Choroid plexus epithelial cell (primary cell): ENCODE data around the gene PRKCE.

Experiments
- DNase-seq: peaks from one replicate; pipeline ENCODE4 v3.0.0-alpha.2; 2010; ENCODE audit warnings: low read depth
- H3K4me3 ChIP-seq: 2 replicates; pipeline ENCODE4 v1.5.1; 2011; ENCODE audit warnings: low read depth, mild to moderate bottlenecking, control low read depth, low read length, moderate library complexity
- CTCF ChIP-seq: conservative IDR thresholded peaks from 2 replicates; pipeline ENCODE4 v1.5.1; 2011; ENCODE audit warnings: low read depth, mild to moderate bottlenecking, control low read depth, inconsistent platforms, low read length, moderate library complexity

PRKCE gene

GRCh38 chr2:46225150-46225625 lies 573.7 kb downstream of the PRKCE start:
- TF ChIP-seq CTCF = no peak
- no peak for DNase-seq
- no peak overlapping the region for H3K4me3 ChIP-seq

DNA sequence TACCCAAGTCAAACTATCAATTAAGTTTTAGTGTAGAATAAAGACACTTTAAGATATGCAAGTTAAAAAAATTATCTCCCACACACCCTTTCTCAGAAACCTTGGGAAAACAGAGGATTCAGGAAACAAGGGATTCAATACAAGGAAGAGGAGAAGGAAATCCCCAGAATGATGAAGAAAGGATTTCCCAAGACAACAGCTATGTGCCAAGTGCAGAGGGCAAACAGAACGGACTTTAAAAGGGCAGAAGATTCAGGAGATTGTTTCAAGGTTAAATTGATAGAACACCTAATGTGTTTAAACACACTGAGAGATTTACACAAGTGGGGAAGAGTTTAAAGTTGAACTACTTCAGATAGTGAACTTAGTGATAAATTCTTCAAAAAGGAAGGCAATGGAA lies 574.3 kb downstream of the PRKCE start:
- no peak for DNase-seq
- TF ChIP-seq CTCF = no peak
- H3K4me3 ChIP-seq = no peak overlapping the region

GRCh38 chr2:46226620-46227019 lies 575.1 kb downstream of the PRKCE start:
- TF ChIP-seq CTCF = no peak
- H3K4me3 ChIP-seq = no peak overlapping the region
- no peak for DNase-seq

DNA sequence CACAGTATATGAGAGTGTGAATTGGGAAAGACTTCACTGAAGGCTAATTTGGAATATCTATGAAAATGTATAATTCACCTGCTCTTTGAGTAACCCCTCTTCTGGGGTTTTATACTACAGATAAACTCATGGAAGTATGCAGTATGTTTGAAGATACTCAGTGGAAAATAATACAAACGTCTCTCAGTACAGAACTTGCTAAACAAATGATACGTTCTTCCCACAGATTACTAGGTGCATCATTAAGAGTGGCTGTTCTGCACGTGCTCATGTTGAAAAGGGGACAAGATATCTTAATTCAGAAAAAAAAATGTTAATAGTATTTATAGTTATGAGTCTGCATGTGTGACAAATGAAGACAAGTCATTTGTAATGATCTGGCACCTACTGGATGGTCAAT lies 575.5 kb downstream of the PRKCE start:
- no peak for TF ChIP-seq CTCF
- DNase-seq = no peak
- no peak overlapping the region for H3K4me3 ChIP-seq

DNA sequence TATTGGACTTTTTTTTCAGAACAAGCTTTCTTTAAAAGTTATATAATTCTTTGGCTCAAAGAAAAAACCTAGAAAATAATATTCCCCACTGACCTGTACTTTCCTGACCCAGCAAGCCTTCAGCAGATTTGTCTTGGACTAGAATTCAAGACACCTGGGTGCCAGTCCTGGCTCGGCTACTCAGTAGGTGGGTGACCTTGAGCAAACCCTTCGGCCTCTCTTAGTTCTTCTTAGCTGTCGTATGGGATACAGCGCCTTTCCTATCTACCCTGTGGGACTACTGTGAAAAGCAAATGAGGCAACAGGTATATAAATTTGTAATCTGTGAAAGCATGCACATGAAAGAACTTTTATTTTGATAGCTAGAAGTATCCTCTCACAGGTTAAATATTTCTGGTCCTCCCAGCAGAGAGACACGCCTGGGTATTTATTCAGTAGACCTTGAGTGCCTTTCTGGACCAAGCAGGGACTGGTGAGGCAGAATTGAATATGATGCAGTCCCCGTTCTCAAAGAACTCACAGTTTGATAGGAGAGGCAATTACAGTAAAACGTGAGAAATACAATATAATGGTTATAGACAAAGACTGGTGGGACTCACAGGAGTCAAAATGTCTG lies 576.3 kb downstream of the PRKCE start:
- TF ChIP-seq CTCF = no peak

DNA sequence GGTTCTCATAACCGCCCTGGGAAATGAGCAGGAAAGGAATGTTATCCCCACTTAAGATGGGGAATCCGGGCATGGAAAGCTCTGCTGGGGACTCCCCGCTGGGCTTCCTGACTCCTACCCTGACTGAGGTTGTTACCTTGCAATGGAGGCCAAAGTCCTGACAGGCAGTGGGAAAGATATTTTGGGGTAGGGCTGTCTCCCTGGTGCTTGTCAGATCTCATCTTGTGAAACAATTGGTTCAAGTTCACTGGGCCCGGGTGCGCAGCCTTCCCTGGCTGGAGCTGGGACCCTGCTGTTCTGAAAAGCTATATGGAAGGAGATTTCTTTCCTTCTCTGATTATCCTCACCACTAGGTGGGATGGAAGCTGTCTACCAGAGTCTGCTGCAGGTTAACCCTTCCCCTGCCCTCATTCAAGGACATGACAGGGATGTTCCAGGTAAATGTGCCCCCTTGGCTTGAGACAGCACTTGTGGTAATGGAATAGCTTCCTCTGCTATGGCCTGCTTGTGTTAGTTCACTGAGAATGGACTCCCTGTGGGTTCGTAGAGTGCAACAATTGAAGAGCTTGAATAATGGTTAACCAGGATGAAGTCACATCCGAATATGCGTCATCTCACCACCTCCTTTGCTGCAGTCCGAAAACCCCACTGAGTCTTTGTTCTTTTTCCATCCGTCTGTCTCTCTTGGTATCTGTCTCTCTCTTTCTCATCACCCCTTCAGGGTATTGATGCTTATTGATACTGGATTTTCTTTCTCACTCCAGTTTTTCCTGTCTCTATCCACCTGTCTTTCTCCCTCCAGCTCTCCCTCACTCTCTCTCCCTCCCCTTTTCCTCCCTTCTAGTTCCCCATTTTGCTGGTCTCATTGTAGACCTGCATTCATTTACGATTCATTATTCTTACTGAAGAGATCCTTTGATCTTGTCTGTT lies 577.9 kb downstream of the PRKCE start:
- TF ChIP-seq CTCF = peak; percentile 49
- peak; percentile 82 for DNase-seq
- H3K4me3 ChIP-seq = no peak overlapping the region

More for the DNA sequence above, 576.3 kb downstream of the PRKCE start:
- DNase-seq = no peak
- no peak overlapping the region for H3K4me3 ChIP-seq
